ENCODE measurements around the gene FSTL1.

FSTL1 gene

DNA sequence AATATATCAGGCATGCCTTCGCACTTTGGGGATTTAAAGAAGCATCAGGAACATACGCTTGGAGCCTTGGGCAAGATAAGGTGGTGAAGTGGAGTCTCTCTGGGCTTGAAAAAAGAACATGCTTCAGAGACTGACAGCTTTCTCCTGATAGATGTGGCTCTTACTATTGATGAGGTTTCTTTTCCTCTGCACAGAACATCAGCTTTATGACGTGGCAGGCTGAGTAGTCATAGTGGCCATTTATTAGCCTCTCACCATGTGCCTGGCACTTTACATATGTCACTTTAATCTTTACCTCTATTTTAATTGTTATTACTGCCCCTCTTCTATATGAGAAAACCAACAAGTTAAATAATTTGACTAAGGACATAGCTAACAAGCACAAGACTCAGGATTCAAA is 82.6 kb downstream of the FSTL1 start:
- Histone ChIP-seq H3K27ac (ENCODE audit: low read depth, low read length, poor library complexity, severe bottlenecking) (no peak overlapping the region), H2AFZ (ENCODE audit: low read length) (no peak overlapping the region), H3K4me2 (ENCODE audit: low read length) (no peak overlapping the region), H3K79me2 (ENCODE audit: insufficient read depth, low read length) (no peaks in the 10 kb centered on the region), H3K4me1 (ENCODE audit: insufficient read depth, low read length, severe bottlenecking) (no peaks in the 10 kb centered on the region), H3K36me3 (ENCODE audit: insufficient read depth, low read length) (no peaks in the 10 kb centered on the region), H3K4me3 (ENCODE audit: low read depth, low read length, poor library complexity, severe bottlenecking) (no peak overlapping the region), H3K9me2 (ENCODE audit: low read depth, low read length) (no peaks in the 10 kb centered on the region), H3K9me3 (ENCODE audit: low read length) (no peaks in the 10 kb centered on the region), H3K27me3 (ENCODE audit: insufficient read depth, low read length) (no peaks in the 10 kb centered on the region), H3F3A (ENCODE audit: insufficient read depth, low read length) (no peaks in the 10 kb centered on the region), H4K20me1 (ENCODE audit: insufficient read depth, low read length) (no peaks in the 10 kb centered on the region), H3K9ac (ENCODE audit: low read length) (no peak overlapping the region)
- no peak for TF ChIP-seq CTCF (IDR thresholded peaks at IDR 0.05; ENCODE audit: low read length)
- no peak for TF ChIP-seq EZH2 (IDR thresholded peaks at IDR 0.05; ENCODE audit: borderline replicate concordance, low read length)

- TF ChIP-seq EZH2 (IDR thresholded peaks at IDR 0.05; ENCODE audit: borderline replicate concordance, low read length) (no peak), CTCF (IDR thresholded peaks at IDR 0.05; ENCODE audit: low read length) (no peak)
- H3K27ac ChIP-seq (ENCODE audit: low read depth, low read length, poor library complexity, severe bottlenecking) = no peak overlapping the region
- no peaks in the 10 kb centered on the region for H3K4me1 ChIP-seq (ENCODE audit: insufficient read depth, low read length, severe bottlenecking)
- H3F3A ChIP-seq (ENCODE audit: insufficient read depth, low read length) = no peaks in the 10 kb centered on the region
- H3K9ac ChIP-seq (ENCODE audit: low read length) = no peak overlapping the region
- H3K4me3 ChIP-seq (ENCODE audit: low read depth, low read length, poor library complexity, severe bottlenecking) = no peak overlapping the region
- no peaks in the 10 kb centered on the region for H3K9me2 ChIP-seq (ENCODE audit: low read depth, low read length)
- H3K79me2 ChIP-seq (ENCODE audit: insufficient read depth, low read length) = no peaks in the 10 kb centered on the region
- H3K27me3 ChIP-seq (ENCODE audit: insufficient read depth, low read length) = peaks cover 4% of the 10 kb centered on the region; the same call in 1 of the 2 replicates
- no peak overlapping the region for H2AFZ ChIP-seq (ENCODE audit: low read length)
- no peaks in the 10 kb centered on the region for H4K20me1 ChIP-seq (ENCODE audit: insufficient read depth, low read length)
- no peaks in the 10 kb centered on the region for H3K9me3 ChIP-seq (ENCODE audit: low read length)
- no peaks in the 10 kb centered on the region for H3K36me3 ChIP-seq (ENCODE audit: insufficient read depth, low read length)
- no peak overlapping the region for H3K4me2 ChIP-seq (ENCODE audit: low read length)
These were observed 86.0 kb downstream of the FSTL1 start for GRCh38 chr3:120364821-120365220.

- H3K27ac ChIP-seq (ENCODE audit: low read depth, low read length, poor library complexity, severe bottlenecking) = no peak overlapping the region
- no peaks in the 10 kb centered on the region for H3K36me3 ChIP-seq (ENCODE audit: insufficient read depth, low read length)
- peaks cover 4% of the 10 kb centered on the region; the same call in 1 of the 2 replicates for H3K27me3 ChIP-seq (ENCODE audit: insufficient read depth, low read length)
- H2AFZ ChIP-seq (ENCODE audit: low read length) = no peak overlapping the region
- H3K9me3 ChIP-seq (ENCODE audit: low read length) = no peaks in the 10 kb centered on the region
- no peaks in the 10 kb centered on the region for H4K20me1 ChIP-seq (ENCODE audit: insufficient read depth, low read length)
- H3K9ac ChIP-seq (ENCODE audit: low read length) = no peak overlapping the region
- H3K9me2 ChIP-seq (ENCODE audit: low read depth, low read length) = no peaks in the 10 kb centered on the region
- H3F3A ChIP-seq (ENCODE audit: insufficient read depth, low read length) = no peaks in the 10 kb centered on the region
- no peaks in the 10 kb centered on the region for H3K79me2 ChIP-seq (ENCODE audit: insufficient read depth, low read length)
- no peak overlapping the region for H3K4me2 ChIP-seq (ENCODE audit: low read length)
- H3K4me1 ChIP-seq (ENCODE audit: insufficient read depth, low read length, severe bottlenecking) = no peaks in the 10 kb centered on the region
- no peak for TF ChIP-seq CTCF (IDR thresholded peaks at IDR 0.05; ENCODE audit: low read length)
- no peak for TF ChIP-seq EZH2 (IDR thresholded peaks at IDR 0.05; ENCODE audit: borderline replicate concordance, low read length)
- H3K4me3 ChIP-seq (ENCODE audit: low read depth, low read length, poor library complexity, severe bottlenecking) = no peak overlapping the region
These were observed 86.7 kb downstream of the FSTL1 start for GRCh38 chr3:120364101-120364500.

Measured in OCI-LY1 (cell line).